Endodermal cell (in vitro differentiated cells): Measurements from ENCODE around the gene EIF4G3. TPM values are rescaled to one million over a fixed set of nuclear protein-coding genes. Genes with fewer than 3 reads are reported as not detected.

Experiments used
- DNase-seq: peaks from one replicate; pipeline ENCODE4 v3.0.0-alpha.2; 2017
- H3K27ac ChIP-seq: 2 replicates; pipeline ENCODE4 v1.5.1; 2013; ENCODE audit warnings: mild to moderate bottlenecking, low read depth, low read length, moderate library complexity
- H3K27me3 ChIP-seq: 2 replicates; pipeline ENCODE4 v1.6.1; 2013; ENCODE audit warnings: mild to moderate bottlenecking, low read length, moderate library complexity; ENCODE audit not compliant: insufficient read depth, control insufficient read depth, poor library complexity, severe bottlenecking
- H3K36me3 ChIP-seq: 2 replicates; pipeline ENCODE4 v1.7.0; 2013; ENCODE audit warnings: mild to moderate bottlenecking, low read length, moderate library complexity; ENCODE audit not compliant: control insufficient read depth, insufficient read depth
- H3K4me1 ChIP-seq: one replicate; pipeline ENCODE4 v1.7.0; 2013; ENCODE audit warnings: low read length; ENCODE audit not compliant: control insufficient read depth, insufficient read depth
- H3K4me3 ChIP-seq: 2 replicates; pipeline ENCODE4 v1.5.1; 2013; ENCODE audit warnings: mild to moderate bottlenecking, low read length, moderate library complexity
- H3K9ac ChIP-seq: 2 replicates; pipeline ENCODE4 v1.6.1; 2013; ENCODE audit warnings: mild to moderate bottlenecking, low read length, moderate library complexity; ENCODE audit not compliant: poor library complexity, severe bottlenecking; ENCODE audit errors: extremely low read depth
- H3K9me3 ChIP-seq: 2 replicates; pipeline ENCODE4 v1.6.1; 2013; ENCODE audit warnings: mild to moderate bottlenecking, low read length, moderate library complexity; ENCODE audit not compliant: control insufficient read depth
- H3K27ac Mint-ChIP-seq: 2 replicates; pipeline ENCODE4 v1.8.0; 2020; ENCODE audit warnings: mixed read lengths
- H3K27me3 Mint-ChIP-seq: 2 replicates; pipeline ENCODE4 v1.8.0; 2021; ENCODE audit warnings: mild to moderate bottlenecking, mixed read lengths; ENCODE audit not compliant: insufficient read depth
- H3K36me3 Mint-ChIP-seq: 2 replicates; pipeline ENCODE4 v1.8.0; 2020; ENCODE audit warnings: low read depth, mixed read lengths
- H3K4me1 Mint-ChIP-seq: 2 replicates; pipeline ENCODE4 v1.8.0; 2020; ENCODE audit warnings: mixed read lengths
- H3K4me3 Mint-ChIP-seq: 2 replicates; pipeline ENCODE4 v1.8.0; 2020; ENCODE audit warnings: mild to moderate bottlenecking, moderate library complexity, mixed read lengths
- H3K9me3 Mint-ChIP-seq: 2 replicates; pipeline ENCODE4 v1.8.0; 2020; ENCODE audit warnings: mild to moderate bottlenecking, mixed read lengths
- CTCF ChIP-seq: fragments of 200-600 bp; sonication (generic); conservative IDR thresholded peaks from 2 replicates; pipeline ENCODE4 v1.5.0; 2021; ENCODE audit warnings: antibody characterized with exemption, mild to moderate bottlenecking
- WGBS, 2 experiments: methylation state at CpG; one replicate each; pipeline versions ENCODE4 v1.1.5 to v1.1.7; 2013; ENCODE audit warnings: missing lambda C conversion rate in 2 of 2, mixed read lengths in 1 of 2; ENCODE audit not compliant: insufficient coverage in 1 of 2, insufficient read length in 1 of 2; 5-methylcytosine and 5-hydroxymethylcytosine counted together
- total RNA-seq, 2 donors: library from RNA; stranded (reverse); fragmentation: NEBNext Ultra II Directional in 1 of 2; extraction: Animal tissue kit (Norgen Biotek cat#: 25700) in 1 of 2; gene quantifications; 2 replicates in 1 of 2; 3 replicates in 1 of 2; pipeline ENCODE4 v1.2.1, GENCODE V29; 2021

Gene EIF4G3
- total RNA-seq, 2 donors from 2014 or later: 101 to 103 TPM

- Histone ChIP-seq H3K27ac (peak overlapping the region; percentile 92), H3K36me3 (peaks cover 25% of the 10 kb centered on the region), H3K9me3 (no peaks in the 10 kb centered on the region), H3K9ac (no peak overlapping the region), H3K4me3 (no peak overlapping the region), H3K4me1 (no peaks in the 10 kb centered on the region), H3K27me3 (no peaks in the 10 kb centered on the region)
- Mint-ChIP-seq H3K9me3 (no peaks in the 10 kb centered on the region), H3K27ac (no peak overlapping the region), H3K4me1 (peaks cover 9% of the 10 kb centered on the region), H3K36me3 (peaks cover 19% of the 10 kb centered on the region), H3K27me3 (no peaks in the 10 kb centered on the region), H3K4me3 (no peak overlapping the region)
- no peak for TF ChIP-seq CTCF
- no peak for DNase-seq
- 94 to 98% methylated on average over 5 to 6 of the region's 6 CpGs for WGBS, 2 experiments
Observed at GRCh38 chr1:21118167-21118566, 58.5 kb downstream of the EIF4G3 start.

GRCh38 chr1:21117597-21118001, 59.1 kb downstream of the EIF4G3 start:
- Histone ChIP-seq H3K27me3 (no peaks in the 10 kb centered on the region), H3K27ac (peak overlapping the region; percentile 92), H3K4me1 (no peaks in the 10 kb centered on the region), H3K4me3 (no peak overlapping the region), H3K36me3 (peaks cover 19% of the 10 kb centered on the region), H3K9me3 (no peaks in the 10 kb centered on the region), H3K9ac (no peak overlapping the region)
- H3K4me3 Mint-ChIP-seq: no peak overlapping the region
- peaks cover 9% of the 10 kb centered on the region for H3K4me1 Mint-ChIP-seq
- H3K9me3 Mint-ChIP-seq: no peaks in the 10 kb centered on the region
- DNase-seq: no peak
- WGBS, 2 experiments: 89% methylated on average over 2 of the region's 2 CpGs; no CpG with 5 or more reads in 1 of the 2 experiments
- H3K36me3 Mint-ChIP-seq: peaks cover 16% of the 10 kb centered on the region
- no peak for TF ChIP-seq CTCF
- H3K27ac Mint-ChIP-seq: no peak overlapping the region
- H3K27me3 Mint-ChIP-seq: no peaks in the 10 kb centered on the region

- Mint-ChIP-seq H3K36me3 (peaks cover 14% of the 10 kb centered on the region), H3K27me3 (no peaks in the 10 kb centered on the region), H3K9me3 (no peaks in the 10 kb centered on the region), H3K27ac (no peak overlapping the region), H3K4me1 (peaks cover 13% of the 10 kb centered on the region), H3K4me3 (no peak overlapping the region)
- H3K9me3 ChIP-seq: no peaks in the 10 kb centered on the region
- H3K27ac ChIP-seq: peak overlapping the region; percentile 70
- no peak overlapping the region for H3K9ac ChIP-seq
- peaks cover 15% of the 10 kb centered on the region for H3K36me3 ChIP-seq
- H3K27me3 ChIP-seq: no peaks in the 10 kb centered on the region
- no peak for DNase-seq
- no peak for TF ChIP-seq CTCF
- no peak overlapping the region for H3K4me3 ChIP-seq
- H3K4me1 ChIP-seq: no peaks in the 10 kb centered on the region
- 100% methylated on average over 1 of the region's 1 CpG; no CpG with 5 or more reads in 1 of the 2 experiments for WGBS, 2 experiments
Observed at GRCh38 chr1:21117159-21117558, 59.5 kb downstream of the EIF4G3 start.
